GM23338 (cell line): ENCODE results near the gene NDE1. TPM values are rescaled to one million over a fixed set of nuclear protein-coding genes. Genes with fewer than 3 reads are reported as not detected.

Experiments used
- ATAC-seq: fragments of 200-7000 bp; cut with Tn5 transposase; 3 replicates; pipeline ENCODE4 v1.9.1; 2020
- DNase-seq: peaks from one replicate; pipeline ENCODE4 v3.0.0-alpha.2; 2015; ENCODE audit warnings: low spot score
- H2AFZ ChIP-seq: fragments of 200-600 bp; sonication (generic); 2 replicates; pipeline ENCODE4 v1.8.0; 2016; ENCODE audit warnings: antibody characterized with exemption, mild to moderate bottlenecking, moderate library complexity
- H3F3A ChIP-seq: fragments of 200-600 bp; sonication (generic); replicated peaks from 2 replicates; pipeline ENCODE4 v1.8.0; 2017; ENCODE audit warnings: antibody characterized with exemption, mixed run types, low read depth
- H3K27ac ChIP-seq: fragments of 200-600 bp; sonication (generic); 2 replicates; pipeline ENCODE4 v1.6.1; 2016; ENCODE audit warnings: low read depth
- H3K27me3 ChIP-seq: fragments of 200-600 bp; sonication (generic); 2 replicates; pipeline ENCODE4 v1.8.0; 2016; ENCODE audit warnings: mild to moderate bottlenecking, mixed run types, moderate library complexity; ENCODE audit not compliant: insufficient read depth
- H3K36me3 ChIP-seq: fragments of 200-600 bp; sonication (generic); 2 replicates; pipeline ENCODE4 v1.8.0; 2016; ENCODE audit warnings: mild to moderate bottlenecking; ENCODE audit not compliant: insufficient read depth
- H3K4me1 ChIP-seq: fragments of 200-600 bp; sonication (generic); 2 replicates; pipeline ENCODE4 v1.8.0; 2016; ENCODE audit warnings: mild to moderate bottlenecking, moderate library complexity; ENCODE audit not compliant: insufficient read depth
- H3K4me2 ChIP-seq: fragments of 200-600 bp; sonication (generic); 2 replicates; pipeline ENCODE4 v1.7.1; 2017; ENCODE audit warnings: mixed run types
- H3K4me3 ChIP-seq: fragments of 200-600 bp; sonication (generic); 2 replicates; pipeline ENCODE4 v1.6.1; 2016; ENCODE audit warnings: mixed run types
- H3K79me2 ChIP-seq: fragments of 200-600 bp; sonication (generic); replicated peaks from 2 replicates; pipeline ENCODE4 v1.8.0; 2017; ENCODE audit warnings: mild to moderate bottlenecking; ENCODE audit not compliant: insufficient read depth
- H3K9me2 ChIP-seq: fragments of 200-600 bp; sonication (generic); 2 replicates; pipeline ENCODE4 v1.8.0; 2017; ENCODE audit not compliant: insufficient read depth
- H4K20me1 ChIP-seq: fragments of 200-600 bp; sonication (generic); replicated peaks from 2 replicates; pipeline ENCODE4 v1.8.0; 2017; ENCODE audit warnings: mild to moderate bottlenecking; ENCODE audit not compliant: insufficient read depth
- H3K27ac Mint-ChIP-seq: 2 replicates; pipeline ENCODE4 v1.8.0; 2020; ENCODE audit warnings: inconsistent platforms, mild to moderate bottlenecking, moderate library complexity, mixed read lengths
- H3K27me3 Mint-ChIP-seq: 3 replicates; pipeline ENCODE4 v1.8.0; 2022; ENCODE audit warnings: low read depth, mild to moderate bottlenecking, moderate library complexity, mixed read lengths, inconsistent platforms; ENCODE audit not compliant: insufficient read depth, poor library complexity
- H3K36me3 Mint-ChIP-seq: 3 replicates; pipeline ENCODE4 v1.8.0; 2021; ENCODE audit warnings: low read depth, mild to moderate bottlenecking, inconsistent platforms, moderate library complexity, mixed read lengths
- H3K4me1 Mint-ChIP-seq: 3 replicates; pipeline ENCODE4 v1.8.0; 2020; ENCODE audit warnings: mild to moderate bottlenecking, inconsistent platforms, mixed read lengths
- H3K4me3 Mint-ChIP-seq: 3 replicates; pipeline ENCODE4 v1.8.0; 2021; ENCODE audit warnings: moderate library complexity, mild to moderate bottlenecking, inconsistent platforms, mixed read lengths
- H3K9me3 Mint-ChIP-seq: 3 replicates; pipeline ENCODE4 v1.8.0; 2020; ENCODE audit warnings: moderate library complexity, mild to moderate bottlenecking, inconsistent platforms, mixed read lengths
- CREB1 ChIP-seq: fragments of 250-450 bp; sonication (Bioruptor Pico); IDR thresholded peaks from 2 replicates; pipeline ENCODE4 v1.5.0; 2020; ENCODE audit warnings: low read depth, mild to moderate bottlenecking, moderate library complexity
- CTCF ChIP-seq, 2 experiments: fragments of 200-600 bp in 1 of 2; sonication (generic) in 1 of 2; conservative IDR thresholded peaks; 2 replicates each; pipeline versions ENCODE4 v1.5.1 to v1.6.1; 2016 to 2017; ENCODE audit warnings: antibody characterized with exemption in 2 of 2, low read depth in 2 of 2, mild to moderate bottlenecking in 2 of 2, moderate library complexity in 1 of 2
- ETS1 ChIP-seq: IDR thresholded peaks from 2 replicates; pipeline ENCODE4 v1.6.1; 2016; ENCODE audit warnings: antibody characterized with exemption
- EZH2 ChIP-seq: fragments of 200-600 bp; sonication (generic); IDR thresholded peaks from one replicate; pipeline ENCODE4 v1.8.0; 2017; ENCODE audit warnings: antibody characterized with exemption, mild to moderate bottlenecking, low read depth; ENCODE audit not compliant: unreplicated experiment
- EZH2phosphoT487 ChIP-seq: fragments of 200-600 bp; sonication (generic); IDR thresholded peaks from one replicate; pipeline ENCODE4 v1.8.1; 2018; ENCODE audit warnings: antibody characterized with exemption; ENCODE audit not compliant: unreplicated experiment
- JUNB ChIP-seq: IDR thresholded peaks from one replicate; pipeline ENCODE4 v1.6.1; 2016; ENCODE audit warnings: antibody characterized with exemption; ENCODE audit not compliant: unreplicated experiment
- NANOG ChIP-seq: IDR thresholded peaks from 2 replicates; pipeline ENCODE4 v1.6.1; 2016; ENCODE audit warnings: antibody characterized with exemption, borderline replicate concordance
- POLR2AphosphoS5 ChIP-seq: IDR thresholded peaks from 2 replicates; pipeline ENCODE4 v1.6.1; 2016; ENCODE audit warnings: antibody characterized with exemption, low read depth
- STAT1 ChIP-seq: IDR thresholded peaks from one replicate; pipeline ENCODE4 v1.6.1; 2016; ENCODE audit warnings: antibody characterized with exemption; ENCODE audit not compliant: unreplicated experiment
- ZNF114 ChIP-seq: fragments of 250-450 bp; sonication (Bioruptor Pico); IDR thresholded peaks from 2 replicates; pipeline ENCODE4 v1.5.0; 2020; ENCODE audit warnings: mild to moderate bottlenecking, moderate library complexity
- ZNF331 ChIP-seq: fragments of 250-450 bp; sonication (Bioruptor Pico); IDR thresholded peaks from 2 replicates; pipeline ENCODE4 v1.5.0; 2020; ENCODE audit warnings: low read depth, mild to moderate bottlenecking, moderate library complexity
- ZNF462 ChIP-seq: fragments of 250-450 bp; sonication (Bioruptor Pico); IDR thresholded peaks from 2 replicates; pipeline ENCODE4 v1.5.0; 2020; ENCODE audit warnings: mild to moderate bottlenecking, moderate library complexity
- polyA plus RNA-seq: library from polyadenylated mRNA; unstranded; fragments of >200 nt; fragmentation: Nextera tagmentation; extraction: Ambion mirVana; gene quantifications from 2 replicates; pipeline ENCODE4 v1.2.1, GENCODE V29; 2016
- total RNA-seq: library from RNA; depleted of rRNA; stranded (reverse); fragments of >200 nt; shearing (Covaris generic); gene quantifications from 2 replicates; pipeline ENCODE4 v1.2.3, GENCODE V29; 2014
- TF ChIP-seq, protein P1 (sequence below): IDR thresholded peaks from one replicate; pipeline ENCODE4 v1.6.1; 2018; ENCODE audit warnings: antibody characterized with exemption; ENCODE audit not compliant: unreplicated experiment

Gene NDE1
- total and polyA plus RNA-seq, 2 experiments from 2014 or later, result 13.0 to 22.9 TPM

DNA sequence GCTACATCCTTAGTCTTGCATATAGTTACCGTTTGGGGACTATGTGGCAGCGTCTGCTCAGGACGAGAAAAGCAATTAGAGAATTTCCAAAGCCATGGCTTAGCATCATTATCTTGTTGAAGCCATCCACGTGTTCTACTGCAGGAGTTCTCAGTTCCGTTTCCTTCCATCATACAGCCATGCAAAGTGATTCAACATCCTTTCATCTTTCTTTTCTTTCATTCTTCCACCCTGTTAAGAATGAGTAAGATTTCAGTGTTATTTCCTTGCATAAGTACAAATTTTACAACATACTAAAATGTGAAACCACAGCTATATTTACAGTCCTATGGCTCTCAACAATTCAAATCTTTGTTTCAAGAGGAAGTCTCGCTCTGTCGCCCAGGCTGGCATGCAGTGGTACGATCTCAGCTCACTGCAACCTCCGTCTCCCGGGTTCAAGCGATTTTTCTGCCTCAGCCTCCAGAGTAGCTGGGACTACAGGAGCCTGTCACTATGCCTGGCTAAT lies 10.9 kb upstream of the NDE1 start:
- Histone ChIP-seq H3K4me1 (peaks cover 7% of the 10 kb centered on the region; the same call in 1 of the 2 replicates), H3K4me2 (no peak overlapping the region), H2AFZ (no peak overlapping the region), H3K27me3 (no peaks in the 10 kb centered on the region), H3K79me2 (peaks cover 28% of the 10 kb centered on the region), H3K4me3 (no peak overlapping the region), H3K27ac (no peak overlapping the region), H3K9me2 (no peaks in the 10 kb centered on the region), H3F3A (0 out of 2 replicates have a peak, but pooled peaks cover 3% of the 10 kb centered on the region), H4K20me1 (no peaks in the 10 kb centered on the region; the same call in 1 of the 2 replicates), H3K36me3 (peaks cover 30% of the 10 kb centered on the region)
- Mint-ChIP-seq H3K4me1 (peaks cover 10% of the 10 kb centered on the region), H3K27ac (no peak overlapping the region), H3K4me3 (no peak overlapping the region), H3K9me3 (no peaks in the 10 kb centered on the region), H3K27me3 (peaks cover 3% of the 10 kb centered on the region), H3K36me3 (peaks cover 44% of the 10 kb centered on the region)
- DNase-seq, result no peak
- ATAC-seq, result no peak
- no peak for TF ChIP-seq POLR2AphosphoS5
- TF ChIP-seq ETS1, result no peak
- no peak for TF ChIP-seq ZNF331 (CRISPR knock-in tag)
- TF ChIP-seq ZNF462, result no peak
- no peak for TF ChIP-seq NANOG
- TF ChIP-seq STAT1, result no peak
- no peak for TF ChIP-seq JUNB
- TF ChIP-seq CREB1 (CRISPR knock-in tag), result no peak
- no peak for TF ChIP-seq EZH2phosphoT487
- TF ChIP-seq EZH2, result no peak
- no peak for TF ChIP-seq ZNF114 (CRISPR knock-in tag)
- TF ChIP-seq CTCF (conservative IDR thresholded peaks at IDR 0.05; ENCODE audit: low read depth in 2 of 2), result no peak
- TF ChIP-seq, protein P1, sequence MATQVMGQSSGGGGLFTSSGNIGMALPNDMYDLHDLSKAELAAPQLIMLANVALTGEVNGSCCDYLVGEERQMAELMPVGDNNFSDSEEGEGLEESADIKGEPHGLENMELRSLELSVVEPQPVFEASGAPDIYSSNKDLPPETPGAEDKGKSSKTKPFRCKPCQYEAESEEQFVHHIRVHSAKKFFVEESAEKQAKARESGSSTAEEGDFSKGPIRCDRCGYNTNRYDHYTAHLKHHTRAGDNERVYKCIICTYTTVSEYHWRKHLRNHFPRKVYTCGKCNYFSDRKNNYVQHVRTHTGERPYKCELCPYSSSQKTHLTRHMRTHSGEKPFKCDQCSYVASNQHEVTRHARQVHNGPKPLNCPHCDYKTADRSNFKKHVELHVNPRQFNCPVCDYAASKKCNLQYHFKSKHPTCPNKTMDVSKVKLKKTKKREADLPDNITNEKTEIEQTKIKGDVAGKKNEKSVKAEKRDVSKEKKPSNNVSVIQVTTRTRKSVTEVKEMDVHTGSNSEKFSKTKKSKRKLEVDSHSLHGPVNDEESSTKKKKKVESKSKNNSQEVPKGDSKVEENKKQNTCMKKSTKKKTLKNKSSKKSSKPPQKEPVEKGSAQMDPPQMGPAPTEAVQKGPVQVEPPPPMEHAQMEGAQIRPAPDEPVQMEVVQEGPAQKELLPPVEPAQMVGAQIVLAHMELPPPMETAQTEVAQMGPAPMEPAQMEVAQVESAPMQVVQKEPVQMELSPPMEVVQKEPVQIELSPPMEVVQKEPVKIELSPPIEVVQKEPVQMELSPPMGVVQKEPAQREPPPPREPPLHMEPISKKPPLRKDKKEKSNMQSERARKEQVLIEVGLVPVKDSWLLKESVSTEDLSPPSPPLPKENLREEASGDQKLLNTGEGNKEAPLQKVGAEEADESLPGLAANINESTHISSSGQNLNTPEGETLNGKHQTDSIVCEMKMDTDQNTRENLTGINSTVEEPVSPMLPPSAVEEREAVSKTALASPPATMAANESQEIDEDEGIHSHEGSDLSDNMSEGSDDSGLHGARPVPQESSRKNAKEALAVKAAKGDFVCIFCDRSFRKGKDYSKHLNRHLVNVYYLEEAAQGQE, result no peak
